GM15510 (cell line): ENCODE measurements around the gene ANKRD23.

Source experiments
- POLR2A ChIP-seq: IDR thresholded peaks from 3 replicates; pipeline ENCODE4 v1.6.1; 2011; ENCODE audit warnings: borderline replicate concordance; ENCODE audit not compliant: insufficient read length; ENCODE audit errors: extremely low read depth

The ANKRD23 gene

DNA sequence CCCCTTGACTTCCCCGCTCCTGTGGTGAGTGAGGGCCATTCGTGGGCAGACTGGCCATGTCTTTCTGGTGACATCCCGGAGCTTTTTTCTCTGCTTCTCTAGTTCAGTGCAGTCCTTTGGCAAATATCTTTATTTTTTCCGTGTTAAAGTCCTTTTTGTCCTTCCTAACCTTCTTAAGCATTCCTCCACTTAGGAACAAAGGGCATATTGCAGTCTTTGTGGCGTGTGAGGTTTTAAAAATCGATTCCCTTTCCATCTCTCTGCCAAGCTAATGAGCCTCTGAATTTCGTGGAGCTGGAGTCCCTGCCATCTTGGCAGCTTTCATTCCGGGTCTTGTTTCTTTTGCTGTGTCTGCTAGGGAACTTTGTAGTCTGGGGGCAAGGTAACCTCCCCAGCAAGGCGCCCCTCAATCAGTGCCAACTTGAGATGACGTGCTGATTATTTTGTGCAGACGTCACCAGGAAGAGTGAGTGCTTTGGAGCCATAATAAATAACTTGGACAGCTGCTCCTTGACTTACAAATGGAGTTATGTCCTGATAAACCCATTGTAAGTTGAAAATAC is 22.6 kb downstream of the ANKRD23 start:
- no peak for TF ChIP-seq POLR2A

DNA sequence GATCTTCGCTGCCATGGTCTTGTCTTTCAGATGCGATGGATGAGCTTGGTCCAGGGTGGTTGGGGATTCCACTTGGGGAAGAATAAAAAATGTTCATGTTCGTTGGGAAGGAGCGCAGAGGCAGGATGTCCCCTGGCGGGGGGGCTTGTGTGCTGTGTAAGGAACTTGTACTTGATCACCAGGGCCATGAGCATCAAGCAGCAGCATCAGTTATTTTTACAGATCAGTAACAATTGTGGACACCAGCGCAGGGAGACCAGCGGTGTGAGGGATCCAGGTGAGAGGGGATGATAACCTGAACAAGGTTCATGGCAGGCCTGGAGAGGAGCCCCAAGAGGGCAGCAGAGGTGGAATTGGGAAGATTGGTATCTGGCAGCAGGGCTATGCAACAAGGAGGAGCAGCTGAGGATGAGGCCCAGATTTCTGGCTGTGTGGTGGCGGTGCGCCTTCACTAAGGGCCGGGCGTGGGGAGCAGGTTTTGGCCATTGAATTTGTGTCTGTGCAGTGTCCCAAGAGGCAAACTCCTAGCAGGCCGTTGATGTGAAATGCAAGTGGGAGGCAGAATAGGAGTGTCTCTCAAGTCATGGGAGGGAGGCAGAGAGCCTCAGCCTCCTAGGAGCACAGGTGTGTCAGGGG is 23.8 kb downstream of the ANKRD23 start:
- no peak for TF ChIP-seq POLR2A

DNA sequence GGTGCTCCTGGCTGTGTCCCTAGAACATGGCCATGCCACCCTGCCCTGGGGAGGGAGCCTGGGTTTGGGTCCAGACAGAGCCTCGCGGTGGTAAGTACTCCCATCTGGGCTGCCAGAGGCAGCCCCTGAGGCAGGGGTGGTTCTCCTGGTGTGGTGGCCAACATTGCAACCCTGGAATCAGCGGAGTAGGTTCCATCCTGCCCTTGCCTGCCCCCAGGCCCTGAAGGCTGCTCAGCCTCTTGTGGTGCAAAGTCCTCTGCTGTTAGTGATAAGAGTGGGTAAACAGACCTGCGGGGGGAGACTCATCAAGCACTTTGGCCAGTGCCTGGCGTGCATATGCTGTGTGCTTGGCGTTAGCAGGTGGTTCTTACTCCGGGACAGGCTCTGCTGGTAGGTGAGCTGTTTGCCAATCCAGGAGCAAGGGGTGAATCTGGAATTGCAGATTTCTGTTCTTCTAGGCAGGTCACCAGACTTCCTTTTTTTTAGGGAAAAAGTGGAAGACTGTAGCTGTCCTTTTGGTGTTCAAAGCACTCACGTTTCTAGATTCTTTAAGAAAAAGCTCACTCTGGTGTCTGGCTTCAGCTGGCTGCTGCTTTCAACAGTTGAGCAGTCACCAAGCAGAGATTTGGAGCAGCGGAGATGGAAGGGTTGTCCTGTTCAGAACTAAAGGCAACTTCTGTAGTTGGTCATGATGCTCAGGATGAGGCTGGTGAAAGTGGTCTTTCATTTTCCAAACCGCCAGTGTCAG is 24.5 kb downstream of the ANKRD23 start:
- TF ChIP-seq POLR2A, result no peak

DNA sequence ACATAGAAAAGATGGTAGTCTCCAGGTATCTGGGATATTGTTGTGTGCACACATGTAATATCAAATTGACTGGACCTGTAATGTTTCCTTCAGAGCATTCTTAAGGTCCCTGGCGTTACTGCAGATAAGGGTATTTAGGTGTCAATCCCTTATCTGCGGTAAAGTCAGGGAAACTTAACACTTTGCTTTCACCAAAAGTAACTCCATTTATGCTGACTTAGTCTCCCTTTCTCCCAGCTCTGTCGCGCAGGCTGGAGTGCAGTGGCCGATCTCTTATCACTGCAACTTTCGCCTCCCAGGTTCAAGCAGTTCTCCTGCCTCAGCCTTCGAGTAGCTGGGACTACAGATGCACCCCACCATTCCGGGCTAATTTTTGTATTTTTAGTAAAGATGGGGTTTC is 25.9 kb downstream of the ANKRD23 start:
- no peak for TF ChIP-seq POLR2A

DNA sequence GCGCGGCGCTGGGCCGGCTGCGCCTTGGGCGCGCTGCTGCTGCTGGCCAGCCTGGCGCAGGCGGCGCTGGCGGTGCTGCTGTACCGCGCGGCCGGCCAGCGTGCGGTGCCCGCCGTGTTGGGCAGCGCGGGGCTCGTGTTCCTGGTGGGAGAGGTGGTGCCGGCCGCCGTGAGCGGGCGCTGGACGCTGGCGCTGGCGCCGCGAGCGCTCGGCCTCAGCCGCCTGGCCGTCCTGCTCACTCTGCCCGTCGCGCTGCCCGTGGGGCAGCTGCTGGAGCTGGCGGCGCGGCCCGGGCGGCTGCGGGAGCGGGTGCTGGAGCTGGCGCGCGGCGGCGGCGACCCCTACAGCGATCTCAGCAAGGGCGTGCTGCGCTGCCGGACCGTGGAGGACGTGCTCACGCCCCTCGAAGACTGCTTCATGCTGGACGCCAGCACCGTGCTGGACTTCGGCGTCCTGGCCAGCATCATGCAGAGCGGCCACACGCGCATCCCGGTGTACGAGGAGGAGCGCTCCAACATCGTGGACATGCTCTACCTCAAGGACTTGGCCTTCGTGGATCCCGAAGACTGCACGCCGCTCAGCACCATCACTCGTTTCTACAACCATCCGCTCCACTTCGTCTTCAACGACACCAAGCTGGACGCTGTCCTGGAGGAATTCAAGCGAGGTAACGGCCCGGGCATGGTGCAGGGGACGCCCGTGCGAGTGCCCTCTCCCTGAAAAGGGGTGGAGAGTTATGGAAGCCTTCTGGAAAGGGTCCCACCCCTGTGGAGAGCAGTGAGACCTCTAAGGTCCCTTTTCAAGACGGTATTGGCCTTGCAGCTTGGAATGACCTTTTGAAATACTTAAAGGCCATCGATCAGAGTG is 26.8 kb downstream of the ANKRD23 start:
- no peak for TF ChIP-seq POLR2A

DNA sequence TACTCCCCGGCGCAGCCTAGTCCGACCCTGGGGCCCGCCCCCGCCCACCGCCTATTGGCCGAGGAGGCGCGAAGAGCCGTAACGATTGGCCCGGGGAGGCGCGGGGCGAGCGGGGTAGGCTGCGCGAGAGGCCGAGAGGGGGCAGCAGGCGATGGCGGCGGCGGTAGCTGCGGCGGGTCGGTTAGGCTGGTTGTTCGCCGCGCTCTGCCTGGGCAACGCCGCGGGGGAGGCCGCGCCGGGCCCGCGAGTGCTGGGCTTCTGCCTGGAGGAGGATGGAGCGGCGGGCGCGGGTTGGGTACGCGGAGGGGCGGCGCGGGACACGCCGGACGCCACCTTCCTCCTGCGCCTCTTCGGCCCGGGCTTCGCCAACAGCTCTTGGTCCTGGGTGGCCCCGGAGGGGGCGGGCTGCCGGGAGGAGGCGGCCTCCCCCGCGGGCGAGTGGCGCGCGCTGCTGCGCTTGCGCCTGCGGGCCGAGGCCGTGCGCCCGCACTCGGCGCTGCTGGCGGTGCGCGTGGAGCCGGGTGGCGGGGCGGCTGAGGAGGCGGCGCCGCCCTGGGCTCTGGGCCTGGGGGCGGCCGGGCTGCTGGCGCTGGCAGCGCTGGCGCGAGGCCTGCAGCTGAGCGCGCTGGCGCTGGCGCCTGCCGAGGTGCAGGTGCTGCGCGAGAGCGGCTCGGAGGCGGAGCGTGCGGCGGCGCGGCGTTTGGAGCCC is 27.5 kb downstream of the ANKRD23 start, which contains the start of gene CNNM3:
TSS of gene CNNM3 (plus strand) at position 142 of the 709 bp plus-strand sequence. CDS start at position 152, 10 bp downstream.
- peak; percentile 82 for TF ChIP-seq POLR2A

DNA sequence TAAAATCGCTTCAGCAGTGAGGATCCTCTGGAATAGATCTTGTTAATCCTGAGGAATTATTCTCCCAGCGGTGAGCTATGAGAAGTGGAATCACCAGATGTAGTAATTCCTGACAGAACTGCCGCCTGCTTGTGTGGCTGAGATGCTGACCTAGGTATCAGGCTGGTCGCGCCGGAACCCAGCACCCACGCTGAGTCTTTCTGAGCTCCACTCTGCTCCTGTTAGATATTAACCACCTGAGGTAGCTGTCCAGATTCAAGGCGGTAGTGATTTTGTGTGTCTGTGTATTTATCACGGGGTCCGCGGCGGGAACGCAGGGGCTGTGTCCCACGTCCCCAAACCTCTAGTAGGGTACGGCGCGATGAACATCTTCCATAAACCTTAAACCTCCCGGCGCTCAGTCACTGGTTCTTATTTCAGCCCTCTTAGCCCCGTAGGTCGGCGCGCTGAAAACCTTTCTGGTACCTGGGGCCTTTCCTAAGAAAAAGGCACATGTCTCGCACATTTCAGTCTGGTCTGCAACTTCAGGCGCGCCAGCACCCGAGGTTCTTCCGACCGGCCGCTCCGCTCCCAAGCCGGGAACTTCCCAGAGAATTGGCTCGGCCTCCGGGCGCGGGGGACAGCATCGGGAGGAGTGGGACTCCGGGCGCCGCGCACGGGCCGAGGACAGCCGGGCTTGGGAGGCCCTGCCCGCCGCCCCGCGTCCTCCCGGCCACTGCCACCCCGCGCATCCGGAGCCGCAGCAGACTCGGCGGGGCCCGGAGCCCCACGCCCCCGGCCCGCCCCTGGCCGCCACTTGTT is 28.3 kb downstream of the ANKRD23 start:
- no peak for TF ChIP-seq POLR2A

DNA sequence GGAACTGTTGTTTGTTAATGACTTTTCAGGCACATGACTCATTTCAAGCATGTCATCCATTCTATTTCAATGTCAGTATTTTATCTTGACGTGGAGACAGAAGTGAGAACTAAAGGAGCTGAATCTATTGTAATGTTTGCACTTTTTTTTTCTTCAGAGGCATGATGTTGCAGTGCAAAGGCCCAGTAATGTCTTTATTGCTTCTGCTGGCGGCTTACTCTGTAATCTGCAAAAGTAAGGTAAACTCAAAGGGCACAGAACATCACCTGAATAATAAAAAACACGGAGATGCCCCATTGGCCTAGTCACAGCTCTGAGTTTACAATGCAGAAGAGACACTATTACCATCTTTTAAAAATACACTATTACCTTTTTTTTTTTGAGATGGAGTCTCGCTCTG is 30.2 kb downstream of the ANKRD23 start:
- no peak for TF ChIP-seq POLR2A

DNA sequence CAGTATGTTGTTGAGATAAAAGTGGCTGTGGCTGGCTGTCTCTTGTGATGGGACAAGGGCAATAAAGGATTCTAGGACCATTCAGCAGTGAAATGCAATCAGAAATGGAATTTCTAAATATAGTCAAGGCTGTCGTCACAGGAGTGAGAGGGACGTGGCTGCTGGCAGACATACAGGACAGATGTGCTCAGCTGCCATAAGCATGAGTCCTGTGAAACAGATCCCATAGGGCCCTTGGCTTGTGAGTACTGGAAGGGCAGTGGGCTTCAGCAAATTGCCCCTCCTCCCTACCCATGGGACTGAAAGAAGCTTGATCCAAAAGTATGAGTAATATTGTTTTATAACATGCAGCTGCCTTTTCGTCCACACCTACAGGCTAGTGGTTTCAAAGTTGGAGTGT is 31.9 kb downstream of the ANKRD23 start:
- no peak for TF ChIP-seq POLR2A

DNA sequence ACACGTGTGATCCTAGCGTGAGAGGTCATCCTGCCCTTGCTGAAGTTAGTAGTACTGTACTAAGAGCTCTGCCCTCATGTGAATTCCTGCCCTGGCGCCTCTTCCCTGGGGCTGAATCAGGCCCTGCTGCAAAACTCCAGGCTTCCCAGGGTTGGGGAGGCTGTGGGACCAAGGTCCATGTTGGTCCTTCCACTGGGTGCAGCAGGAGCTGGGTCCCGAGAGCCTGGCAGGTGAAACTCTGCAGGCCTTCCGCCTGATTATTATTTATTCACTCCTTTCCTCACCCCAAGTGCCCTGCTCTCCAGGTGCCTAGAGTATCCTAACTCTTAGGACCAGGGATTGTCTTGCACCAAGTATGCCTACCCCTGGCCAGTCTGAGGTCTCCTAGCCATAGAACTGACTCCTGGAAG is 33.0 kb downstream of the ANKRD23 start:
- TF ChIP-seq POLR2A, result no peak

DNA sequence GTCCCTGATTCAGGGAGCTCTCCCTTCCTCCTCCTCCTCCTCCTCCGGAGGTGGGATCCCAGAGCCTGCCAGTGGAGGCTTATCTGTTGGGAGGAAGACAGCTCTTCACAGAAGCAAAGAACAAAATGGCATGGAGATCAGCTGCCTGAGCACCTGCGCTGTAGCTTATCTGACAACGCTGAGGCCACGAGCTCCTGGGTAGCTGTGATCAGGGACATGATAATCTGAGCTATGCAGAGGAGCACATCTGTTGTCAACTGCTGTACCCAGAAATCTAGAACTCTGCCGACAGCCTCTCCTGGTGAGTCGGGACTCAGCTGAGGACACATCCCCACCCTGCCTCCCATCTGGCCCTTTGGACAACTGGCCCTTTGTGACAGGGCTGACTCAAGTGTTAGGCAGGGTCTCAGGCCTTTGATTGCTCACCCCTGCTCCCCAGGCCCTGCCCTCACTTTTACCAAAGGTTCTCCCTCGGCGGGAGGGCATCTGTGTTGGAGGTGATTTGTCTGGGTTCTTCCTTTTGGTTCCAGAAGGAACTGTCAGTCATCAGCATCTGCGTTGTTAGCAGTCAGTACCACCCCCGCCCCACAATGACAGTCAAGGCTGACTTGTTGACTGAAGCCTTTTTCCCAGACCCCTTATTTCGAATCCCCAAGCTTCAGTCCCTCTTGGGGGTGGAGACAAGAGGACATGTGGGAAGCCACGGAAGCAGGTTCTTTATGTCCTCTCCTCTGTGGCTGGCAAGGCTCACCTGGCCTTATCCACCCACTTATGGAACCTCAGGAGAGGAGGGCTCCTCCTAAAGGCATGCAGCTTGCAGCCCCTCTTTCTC is 33.7 kb downstream of the ANKRD23 start:
- TF ChIP-seq POLR2A, result no peak

DNA sequence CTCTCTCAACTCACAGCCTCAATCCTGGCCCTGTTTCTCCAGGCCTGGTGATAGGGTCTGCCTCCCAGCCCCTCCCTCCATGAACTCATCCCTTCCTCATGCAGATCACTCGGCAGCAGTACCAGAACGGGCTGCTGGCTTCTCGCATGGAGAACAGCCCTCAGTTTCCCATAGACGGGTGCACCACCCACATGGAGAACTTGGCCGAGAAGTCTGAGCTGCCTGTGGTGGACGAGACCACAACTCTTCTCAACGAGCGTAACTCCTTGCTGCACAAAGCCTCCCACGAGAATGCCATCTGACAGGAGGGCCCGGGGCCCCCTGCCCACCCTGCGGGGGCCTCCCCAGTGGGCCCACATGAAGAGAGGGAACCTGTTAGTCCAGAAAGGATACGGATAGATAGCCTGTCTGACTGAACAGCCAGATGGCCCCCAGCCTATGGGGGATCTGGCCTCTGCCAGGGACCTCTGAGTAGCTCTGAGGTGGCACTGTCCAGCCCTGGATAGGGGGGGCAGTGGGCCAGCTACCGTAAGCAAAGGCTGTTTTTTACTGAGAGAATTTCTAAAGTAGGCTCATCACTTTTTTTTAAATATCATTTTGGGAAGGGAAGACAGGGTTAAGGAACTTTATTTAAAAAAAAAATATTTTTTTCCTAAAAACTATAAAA is 34.5 kb downstream of the ANKRD23 start:
- TF ChIP-seq POLR2A, result no peak
